RWPE2 (cell line): ENCODE measurements around the gene RPS23.
A peak's percentile ranks its signal among the peaks of the same experiment; 100 is the strongest.
"Not testable (repeated sequence)": the region's sequence is repeated elsewhere in the genome, so short reads cannot be mapped to it uniquely, and the experiment has no call there.

Experiments used
- ATAC-seq: fragments of 200-7000 bp; cut with Tn5 transposase; 3 replicates; pipeline ENCODE4 v1.9.1; 2021; ENCODE audit warnings: low read depth
- DNase-seq: peaks from one replicate; pipeline ENCODE4 v3.0.0-alpha.2; 2020; ENCODE audit warnings: low spot score
- H3K27ac ChIP-seq: fragments of 450-650 bp; 2 replicates; pipeline ENCODE4 v1.5.1; 2017; ENCODE audit warnings: mild to moderate bottlenecking; ENCODE audit not compliant: poor library complexity, severe bottlenecking
- H3K27me3 ChIP-seq: fragments of 250-450 bp; sonication (Bioruptor Pico); 2 replicates; pipeline ENCODE4 v1.5.1; 2021; ENCODE audit warnings: mild to moderate bottlenecking, moderate library complexity; ENCODE audit not compliant: insufficient read depth, poor library complexity, severe bottlenecking
- H3K36me3 ChIP-seq: fragments of 250-450 bp; sonication (Bioruptor Pico); 2 replicates; pipeline ENCODE4 v1.5.1; 2020; ENCODE audit warnings: low read depth, mild to moderate bottlenecking, moderate library complexity
- H3K4me1 ChIP-seq: fragments of 250-450 bp; sonication (Bioruptor Pico); 2 replicates; pipeline ENCODE4 v1.5.1; 2021; ENCODE audit warnings: mild to moderate bottlenecking, moderate library complexity; ENCODE audit not compliant: insufficient read depth, poor library complexity, severe bottlenecking
- H3K4me3 ChIP-seq: fragments of 250-450 bp; sonication (Bioruptor Pico); 2 replicates; pipeline ENCODE4 v1.5.1; 2021; ENCODE audit warnings: mild to moderate bottlenecking, moderate library complexity; ENCODE audit not compliant: severe bottlenecking
- H3K9me3 ChIP-seq: fragments of 250-450 bp; sonication (Bioruptor Pico); 2 replicates; pipeline ENCODE4 v1.5.1; 2021; ENCODE audit warnings: mild to moderate bottlenecking, moderate library complexity; ENCODE audit not compliant: severe bottlenecking
- TF ChIP-seq, protein P1 (sequence below): fragments of 450-650 bp; IDR thresholded peaks from one replicate; pipeline ENCODE4 v1.5.1; 2017; ENCODE audit warnings: mild to moderate bottlenecking, moderate library complexity; ENCODE audit not compliant: poor library complexity, severe bottlenecking

RPS23 gene

GRCh38 chr5:82276800-82277612, 1.1 kb downstream of the RPS23 start:
- Histone ChIP-seq H3K36me3 (peaks cover 49% of the 10 kb centered on the region), H3K4me3 (peak overlapping the region; percentile 90), H3K4me1 (peaks cover 7% of the 10 kb centered on the region), H3K9me3 (no peaks in the 10 kb centered on the region), H3K27me3 (no peaks in the 10 kb centered on the region), H3K27ac (peak overlapping the region; percentile 68)
- TF ChIP-seq, protein P1, sequence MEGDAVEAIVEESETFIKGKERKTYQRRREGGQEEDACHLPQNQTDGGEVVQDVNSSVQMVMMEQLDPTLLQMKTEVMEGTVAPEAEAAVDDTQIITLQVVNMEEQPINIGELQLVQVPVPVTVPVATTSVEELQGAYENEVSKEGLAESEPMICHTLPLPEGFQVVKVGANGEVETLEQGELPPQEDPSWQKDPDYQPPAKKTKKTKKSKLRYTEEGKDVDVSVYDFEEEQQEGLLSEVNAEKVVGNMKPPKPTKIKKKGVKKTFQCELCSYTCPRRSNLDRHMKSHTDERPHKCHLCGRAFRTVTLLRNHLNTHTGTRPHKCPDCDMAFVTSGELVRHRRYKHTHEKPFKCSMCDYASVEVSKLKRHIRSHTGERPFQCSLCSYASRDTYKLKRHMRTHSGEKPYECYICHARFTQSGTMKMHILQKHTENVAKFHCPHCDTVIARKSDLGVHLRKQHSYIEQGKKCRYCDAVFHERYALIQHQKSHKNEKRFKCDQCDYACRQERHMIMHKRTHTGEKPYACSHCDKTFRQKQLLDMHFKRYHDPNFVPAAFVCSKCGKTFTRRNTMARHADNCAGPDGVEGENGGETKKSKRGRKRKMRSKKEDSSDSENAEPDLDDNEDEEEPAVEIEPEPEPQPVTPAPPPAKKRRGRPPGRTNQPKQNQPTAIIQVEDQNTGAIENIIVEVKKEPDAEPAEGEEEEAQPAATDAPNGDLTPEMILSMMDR, result no peak
- DNase-seq (no peak), ATAC-seq (no peak)

GRCh38 chr5:82275216-82275664, 2.9 kb downstream of the RPS23 start:
- no peak for DNase-seq
- TF ChIP-seq, protein P1, result no peak
- Histone ChIP-seq H3K36me3 (peaks cover 49% of the 10 kb centered on the region), H3K4me3 (no peak overlapping the region), H3K27me3 (no peaks in the 10 kb centered on the region), H3K9me3 (no peaks in the 10 kb centered on the region), H3K27ac (peak overlapping the region; percentile 68), H3K4me1 (peaks cover 7% of the 10 kb centered on the region)
- ATAC-seq, result peak; percentile 1; the same call in 2 of the 3 replicates

GRCh38 chr5:82274343-82275211, 3.6 kb downstream of the RPS23 start:
- H3K4me3 ChIP-seq, result no peak overlapping the region
- H3K36me3 ChIP-seq, result peaks cover 49% of the 10 kb centered on the region
- H3K27ac ChIP-seq, result peak overlapping the region; percentile 68
- H3K27me3 ChIP-seq, result no peaks in the 10 kb centered on the region
- peak; percentile 28 for ATAC-seq
- H3K9me3 ChIP-seq, result no peaks in the 10 kb centered on the region
- TF ChIP-seq, protein P1, result no peak
- no peak for DNase-seq
- peaks cover 5% of the 10 kb centered on the region for H3K4me1 ChIP-seq

GRCh38 chr5:82273426-82273825, 4.7 kb downstream of the RPS23 start:
- DNase-seq, H3K27me3 ChIP-seq, H3K9me3 ChIP-seq, H3K4me3 ChIP-seq, H3K4me1 ChIP-seq, H3K27ac ChIP-seq: not testable (repeated sequence)
- 0 out of 3 replicates have a peak, but pooled peaks have one; percentile 0 for ATAC-seq
- H3K36me3 ChIP-seq, result peaks cover 49% of the 10 kb centered on the region

- DNase-seq, H3K4me1 ChIP-seq, H3K27me3 ChIP-seq, H3K27ac ChIP-seq, H3K9me3 ChIP-seq, H3K4me3 ChIP-seq: not testable (repeated sequence)
- peak; percentile 22; the same call in 2 of the 3 replicates for ATAC-seq
- peaks cover 47% of the 10 kb centered on the region for H3K36me3 ChIP-seq
Observed at GRCh38 chr5:82272571-82273356, 5.4 kb downstream of the RPS23 start.

GRCh38 chr5:82269363-82269762, 8.8 kb downstream of the RPS23 start:
- peaks cover 13% of the 10 kb centered on the region for H3K36me3 ChIP-seq
- not testable (repeated sequence) for H3K4me3 ChIP-seq, DNase-seq, ATAC-seq, H3K9me3 ChIP-seq, H3K4me1 ChIP-seq, H3K27ac ChIP-seq, H3K27me3 ChIP-seq

GRCh38 chr5:82267297-82267933, 10.7 kb downstream of the RPS23 start:
- not testable (repeated sequence) for H3K4me1 ChIP-seq, H3K27me3 ChIP-seq, ATAC-seq, DNase-seq, H3K36me3 ChIP-seq, H3K27ac ChIP-seq, H3K4me3 ChIP-seq, H3K9me3 ChIP-seq
